Vagina (tissue), 2 donors: ENCODE results near the gene ARHGEF11. TPM values are rescaled to one million over a fixed set of nuclear protein-coding genes. Genes with fewer than 3 reads are reported as not detected.

Source experiments
- DNase-seq, 2 donors: peaks; one replicate each; pipeline ENCODE4 v3.0.0-alpha.2; 2017; ENCODE audit errors: extremely low spot score in 2 of 2
- H3K27ac ChIP-seq: fragments of 200-600 bp; sonication (generic); one replicate; pipeline ENCODE4 v1.5.1; 2019
- H3K27me3 ChIP-seq: fragments of 200-600 bp; sonication (generic); one replicate; pipeline ENCODE4 v1.5.1; 2019
- H3K36me3 ChIP-seq, 2 donors: fragments of 200-600 bp; sonication (generic); one replicate each; pipeline ENCODE4 v1.5.1; 2017 to 2019
- H3K4me1 ChIP-seq: fragments of 200-600 bp; sonication (generic); one replicate; pipeline ENCODE4 v1.5.1; 2019
- H3K4me3 ChIP-seq, 2 donors: fragments of 200-600 bp; sonication (generic); 1 replicate in 1 of 2; 2 replicates in 1 of 2; pipeline ENCODE4 v1.5.1; 2016 to 2019
- H3K9me3 ChIP-seq: fragments of 200-600 bp; sonication (generic); one replicate; pipeline ENCODE4 v1.5.1; 2019
- CTCF ChIP-seq, 3 experiments: fragments of 450-650 bp in 2 of 3; fragments of 200-600 bp in 1 of 3; sonication (generic) in 1 of 3; IDR thresholded peaks; one replicate each; pipeline ENCODE4 v1.5.1; 2017 to 2019; ENCODE audit warnings: antibody characterized with exemption in 3 of 3, mild to moderate bottlenecking in 2 of 3, moderate library complexity in 2 of 3
- POLR2A ChIP-seq, 2 donors: fragments of 450-650 bp; IDR thresholded peaks; one replicate each; pipeline ENCODE4 v1.6.1; 2017; ENCODE audit warnings: antibody characterized with exemption in 2 of 2, mild to moderate bottlenecking in 2 of 2, moderate library complexity in 2 of 2
- POLR2AphosphoS5 ChIP-seq, 2 donors: sonication (generic); formaldehyde crosslinking; IDR thresholded peaks; one replicate each; pipeline ENCODE4 v1.9.0; 2017; ENCODE audit warnings: antibody characterized with exemption in 2 of 2, mild to moderate bottlenecking in 2 of 2, low read depth in 1 of 2; ENCODE audit not compliant: insufficient read depth in 1 of 2
- intact Hi-C: fragments of 100-400 bp; cut with DNase I; formaldehyde crosslinking; loops from one replicate; pipeline ENCODE4 v1.15.1; 2023
- total RNA-seq: library from RNA; depleted of rRNA; stranded (reverse); fragments of >200 nt; gene quantifications from one replicate; pipeline ENCODE4 v1.2.3, GENCODE V29; 2016

Gene ARHGEF11
- total RNA-seq, 1 donor from 2014 or later: 29.2 TPM

DNA sequence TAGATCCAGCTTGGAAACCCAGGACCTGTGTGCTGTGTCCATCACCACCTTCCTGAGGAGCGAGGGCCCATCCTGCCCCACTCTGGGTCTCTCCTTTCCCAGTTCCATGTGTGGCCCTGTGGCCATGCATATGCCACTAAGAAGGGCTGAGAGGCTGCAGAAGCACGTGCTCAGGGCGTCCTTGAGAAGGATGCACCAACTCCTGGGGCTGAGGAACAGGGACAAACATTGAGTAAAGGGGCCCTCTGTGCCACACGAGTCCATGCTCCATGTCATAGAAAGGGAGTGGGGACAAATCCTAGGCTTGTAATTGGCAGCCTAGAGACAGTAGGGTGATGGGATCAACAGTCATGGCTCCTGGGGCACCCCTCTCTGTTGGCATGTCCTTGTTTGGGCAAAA is 45.6 kb upstream of the ARHGEF11 start:
- TF ChIP-seq POLR2AphosphoS5 (IDR thresholded peaks at IDR 0.05; ENCODE audit: insufficient read depth in 1 of 2, low read depth in 1 of 2): no peak
- no peak for TF ChIP-seq CTCF (IDR thresholded peaks at IDR 0.05)
- no peak for TF ChIP-seq POLR2A (IDR thresholded peaks at IDR 0.05)
- Histone ChIP-seq H3K9me3 (no peaks in the 10 kb centered on the region), H3K27ac (no peak overlapping the region), H3K36me3 (no peaks in the 10 kb centered on the region), H3K4me1 (peaks cover 14% of the 10 kb centered on the region), H3K27me3 (no peaks in the 10 kb centered on the region), H3K4me3 (no peak overlapping the region)
- intact Hi-C loops: loop anchor here (2.0 kb wide), 1 partner anchor 64 kb away; no protein-coding TSS in a partner anchor
- no peak for DNase-seq

DNA sequence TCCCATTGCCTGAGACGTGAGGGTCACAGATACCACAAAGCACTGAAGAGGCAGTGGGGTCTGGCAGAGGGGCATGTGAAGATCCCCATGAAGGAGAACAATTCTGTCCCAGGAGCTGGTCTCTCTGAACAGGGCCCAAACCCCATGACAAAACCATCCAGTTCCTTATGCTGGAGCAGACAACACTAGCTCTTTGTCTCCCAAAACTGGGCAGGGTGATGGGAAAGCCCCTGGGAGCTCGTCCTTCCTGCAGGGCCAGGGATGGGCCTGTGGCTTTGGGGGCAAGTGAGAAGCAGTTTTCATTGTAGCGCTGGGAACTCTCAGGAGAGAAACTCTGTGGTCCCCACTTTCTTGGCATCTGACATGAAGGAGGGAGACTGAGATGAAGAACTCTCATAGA is 45.2 kb upstream of the ARHGEF11 start:
- no peaks in the 10 kb centered on the region for H3K9me3 ChIP-seq
- DNase-seq: no peak
- H3K27me3 ChIP-seq: no peaks in the 10 kb centered on the region
- H3K4me3 ChIP-seq: no peak overlapping the region
- TF ChIP-seq POLR2AphosphoS5 (IDR thresholded peaks at IDR 0.05; ENCODE audit: insufficient read depth in 1 of 2, low read depth in 1 of 2): no peak
- no peak for TF ChIP-seq CTCF (IDR thresholded peaks at IDR 0.05)
- no peak for TF ChIP-seq POLR2A (IDR thresholded peaks at IDR 0.05)
- no peak overlapping the region for H3K27ac ChIP-seq
- intact Hi-C loops: loop anchor here (2.0 kb wide), 1 partner anchor 64 kb away; no protein-coding TSS in a partner anchor
- peaks cover 14% of the 10 kb centered on the region for H3K4me1 ChIP-seq
- no peaks in the 10 kb centered on the region for H3K36me3 ChIP-seq

- intact Hi-C loops: loop anchor here (2.0 kb wide), 1 partner anchor 65 kb away; no protein-coding TSS in a partner anchor
- no peak overlapping the region for H3K27ac ChIP-seq
- H3K4me1 ChIP-seq: peaks cover 14% of the 10 kb centered on the region
- no peaks in the 10 kb centered on the region for H3K36me3 ChIP-seq
- H3K4me3 ChIP-seq: no peak overlapping the region
- TF ChIP-seq POLR2A (IDR thresholded peaks at IDR 0.05) (no peak), CTCF (IDR thresholded peaks at IDR 0.05) (peak; percentile 85 to 93 (median 87))
- no peaks in the 10 kb centered on the region for H3K9me3 ChIP-seq
- DNase-seq: no peak
- H3K27me3 ChIP-seq: no peaks in the 10 kb centered on the region
Observed at GRCh38 chr1:157090196-157090647, 44.7 kb upstream of the ARHGEF11 start.

GRCh38 chr1:157089789-157090188 is 44.2 kb upstream of the ARHGEF11 start:
- Histone ChIP-seq H3K27me3 (no peaks in the 10 kb centered on the region), H3K4me3 (no peak overlapping the region), H3K27ac (no peak overlapping the region), H3K4me1 (peaks cover 14% of the 10 kb centered on the region), H3K9me3 (no peaks in the 10 kb centered on the region), H3K36me3 (no peaks in the 10 kb centered on the region)
- TF ChIP-seq POLR2A (IDR thresholded peaks at IDR 0.05): no peak
- TF ChIP-seq CTCF (IDR thresholded peaks at IDR 0.05): no peak
- no peak for TF ChIP-seq POLR2AphosphoS5 (IDR thresholded peaks at IDR 0.05; ENCODE audit: insufficient read depth in 1 of 2, low read depth in 1 of 2)
- intact Hi-C loops: loop anchor here (2.0 kb wide), 2 partner anchors 65 to 73 kb away; no protein-coding TSS in a partner anchor
- no peak for DNase-seq

GRCh38 chr1:157088607-157089006 is 43.1 kb upstream of the ARHGEF11 start:
- Histone ChIP-seq H3K4me3 (no peak overlapping the region), H3K9me3 (no peaks in the 10 kb centered on the region), H3K4me1 (peaks cover 14% of the 10 kb centered on the region), H3K27me3 (no peaks in the 10 kb centered on the region), H3K36me3 (no peaks in the 10 kb centered on the region), H3K27ac (no peak overlapping the region)
- DNase-seq: no peak
- no peak for TF ChIP-seq CTCF (IDR thresholded peaks at IDR 0.05)
- TF ChIP-seq POLR2A (IDR thresholded peaks at IDR 0.05): no peak
- TF ChIP-seq POLR2AphosphoS5 (IDR thresholded peaks at IDR 0.05; ENCODE audit: insufficient read depth in 1 of 2, low read depth in 1 of 2): no peak
- intact Hi-C loops: loop anchor here (2.0 kb wide), 1 partner anchor 74 kb away; no protein-coding TSS in a partner anchor
